ENCODE data around the gene COL25A1. TPM values are rescaled to one million over a fixed set of nuclear protein-coding genes. Genes with fewer than 3 reads are reported as not detected.

COL25A1 gene
- total RNA-seq, 1 donor from 2014 or later: 0.75 TPM

- Histone ChIP-seq H3K27ac (no peak overlapping the region), H3K4me3 (no peak overlapping the region), H3K27me3 (no peaks in the 10 kb centered on the region), H3K4me1 (peaks cover 4% of the 10 kb centered on the region), H3K36me3 (no peaks in the 10 kb centered on the region), H3K9me3 (no peaks in the 10 kb centered on the region)
- DNase-seq (no peak), ATAC-seq (no peak)
- no peak for TF ChIP-seq CTCF (IDR thresholded peaks at IDR 0.05)
- intact Hi-C loops (cut with DNase I): no loop called here
Observed at GRCh38 chr4:108829966-108830492, 472.4 kb downstream of the COL25A1 start.

GRCh38 chr4:108828620-108829019 is 473.8 kb downstream of the COL25A1 start:
- no peak for TF ChIP-seq CTCF (IDR thresholded peaks at IDR 0.05)
- Histone ChIP-seq H3K27ac (no peak overlapping the region), H3K4me3 (no peak overlapping the region), H3K9me3 (no peaks in the 10 kb centered on the region), H3K36me3 (no peaks in the 10 kb centered on the region), H3K4me1 (peaks cover 4% of the 10 kb centered on the region), H3K27me3 (no peaks in the 10 kb centered on the region)
- no peak for ATAC-seq
- intact Hi-C loops (cut with DNase I): no loop called here
- no peak for DNase-seq

GRCh38 chr4:108825737-108826136 is 476.7 kb downstream of the COL25A1 start:
- H3K36me3 ChIP-seq: no peaks in the 10 kb centered on the region
- no peak overlapping the region for H3K4me3 ChIP-seq
- intact Hi-C loops (cut with DNase I): no loop called here
- ATAC-seq (no peak), DNase-seq (no peak)
- H3K27ac ChIP-seq: no peak overlapping the region
- peaks cover 1% of the 10 kb centered on the region for H3K4me1 ChIP-seq
- H3K9me3 ChIP-seq: no peaks in the 10 kb centered on the region
- no peak for TF ChIP-seq CTCF (IDR thresholded peaks at IDR 0.05)
- no peaks in the 10 kb centered on the region for H3K27me3 ChIP-seq

- no peak for DNase-seq
- intact Hi-C loops (cut with DNase I): no loop called here
- Histone ChIP-seq H3K27ac (no peak overlapping the region), H3K9me3 (no peaks in the 10 kb centered on the region), H3K27me3 (no peaks in the 10 kb centered on the region), H3K4me3 (no peak overlapping the region), H3K4me1 (no peaks in the 10 kb centered on the region), H3K36me3 (no peaks in the 10 kb centered on the region)
- TF ChIP-seq CTCF (IDR thresholded peaks at IDR 0.05): no peak
- ATAC-seq: no peak
Observed at GRCh38 chr4:108821351-108821930, 481.0 kb downstream of the COL25A1 start.

- intact Hi-C loops (cut with DNase I): no loop called here
- DNase-seq: no peak
- Histone ChIP-seq H3K27ac (no peak overlapping the region), H3K36me3 (no peaks in the 10 kb centered on the region), H3K4me1 (no peaks in the 10 kb centered on the region), H3K4me3 (no peak overlapping the region), H3K9me3 (no peaks in the 10 kb centered on the region), H3K27me3 (no peaks in the 10 kb centered on the region)
- TF ChIP-seq CTCF (IDR thresholded peaks at IDR 0.05): no peak
- no peak for ATAC-seq
Observed at GRCh38 chr4:108820492-108821350, 481.7 kb downstream of the COL25A1 start.
